Mucosa of rectum (tissue), 2 donors: Measurements from ENCODE around the gene COL21A1.

Experiments used
- H3K27ac ChIP-seq, 2 donors: one replicate each; pipeline ENCODE4 v1.7.0; 2013; ENCODE audit warnings: inconsistent platforms in 2 of 2, low read depth in 2 of 2, low read length in 2 of 2
- H3K27me3 ChIP-seq, 2 donors: one replicate each; pipeline ENCODE4 v1.7.0; 2013; ENCODE audit warnings: low read length in 2 of 2; ENCODE audit not compliant: control insufficient read depth in 2 of 2, insufficient read depth in 2 of 2
- H3K36me3 ChIP-seq, 2 donors: one replicate each; pipeline ENCODE4 v1.7.0; 2013; ENCODE audit warnings: low read length in 2 of 2; ENCODE audit not compliant: control insufficient read depth in 2 of 2, insufficient read depth in 2 of 2
- H3K4me1 ChIP-seq, 2 donors: one replicate each; pipeline ENCODE4 v1.7.0; 2013; ENCODE audit warnings: low read length in 2 of 2, mild to moderate bottlenecking in 1 of 2; ENCODE audit not compliant: control insufficient read depth in 2 of 2, insufficient read depth in 2 of 2
- H3K4me3 ChIP-seq, 2 donors: one replicate each; pipeline ENCODE4 v1.7.0; 2013; ENCODE audit warnings: low read length in 2 of 2
- H3K9ac ChIP-seq, 2 donors: one replicate each; pipeline ENCODE4 v1.7.0; 2013; ENCODE audit warnings: low read length in 2 of 2, low read depth in 1 of 2, mild to moderate bottlenecking in 1 of 2
- H3K9me3 ChIP-seq, 2 donors: one replicate each; pipeline ENCODE4 v1.7.0; 2013; ENCODE audit warnings: low read length in 2 of 2; ENCODE audit not compliant: control insufficient read depth in 2 of 2
- donor health status: healthy.
- donor health status: Normal muscosa, but diverticular disease.

Gene COL21A1

DNA sequence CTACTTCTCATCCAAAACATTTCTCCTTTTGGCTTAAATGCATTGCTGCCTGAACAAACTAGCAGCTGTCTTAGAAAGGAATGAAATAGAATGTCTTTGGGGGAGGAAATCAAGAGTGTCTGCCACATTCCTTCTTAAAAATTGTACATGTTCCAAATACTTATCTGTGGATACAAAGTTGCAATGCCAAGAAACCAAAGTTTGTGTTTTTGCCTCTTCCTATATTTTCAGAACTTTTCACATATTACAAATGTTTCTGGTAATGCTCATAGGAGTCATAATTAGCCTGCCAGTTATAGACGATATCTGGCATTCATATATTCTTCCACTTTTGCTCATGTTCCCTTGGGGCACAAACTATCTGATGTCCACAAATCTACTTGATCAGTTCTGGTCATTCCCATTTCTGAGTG, 206.5 kb downstream of the COL21A1 start:
- H3K9ac ChIP-seq, result no peak overlapping the region
- no peak overlapping the region for H3K27ac ChIP-seq
- no peaks in the 10 kb centered on the region for H3K36me3 ChIP-seq
- no peaks in the 10 kb centered on the region for H3K9me3 ChIP-seq
- no peaks in the 10 kb centered on the region for H3K4me1 ChIP-seq
- no peaks in the 10 kb centered on the region for H3K27me3 ChIP-seq
- no peak overlapping the region for H3K4me3 ChIP-seq

DNA sequence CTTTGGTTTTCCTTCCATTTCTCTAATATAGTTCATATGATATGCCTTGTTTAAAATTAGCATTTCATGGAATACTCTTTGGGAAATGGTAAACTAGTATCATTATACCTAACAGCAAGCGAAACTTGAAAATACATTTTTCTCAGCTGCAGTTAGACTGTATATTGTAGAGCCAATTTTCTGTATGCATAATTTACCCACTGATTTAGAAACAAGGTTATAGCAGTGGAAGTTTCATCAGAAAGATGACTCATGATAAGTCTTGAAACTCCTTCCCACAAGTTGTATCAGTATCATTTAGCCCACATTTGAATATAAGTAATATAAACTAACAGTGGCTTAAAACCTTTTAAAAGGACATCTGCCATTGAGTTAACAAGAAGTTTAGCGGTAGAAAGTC, 207.2 kb downstream of the COL21A1 start:
- no peak overlapping the region for H3K27ac ChIP-seq
- H3K4me1 ChIP-seq, result no peaks in the 10 kb centered on the region
- H3K4me3 ChIP-seq, result no peak overlapping the region
- H3K9me3 ChIP-seq, result no peaks in the 10 kb centered on the region
- H3K27me3 ChIP-seq, result no peaks in the 10 kb centered on the region
- H3K36me3 ChIP-seq, result no peaks in the 10 kb centered on the region
- no peak overlapping the region for H3K9ac ChIP-seq

DNA sequence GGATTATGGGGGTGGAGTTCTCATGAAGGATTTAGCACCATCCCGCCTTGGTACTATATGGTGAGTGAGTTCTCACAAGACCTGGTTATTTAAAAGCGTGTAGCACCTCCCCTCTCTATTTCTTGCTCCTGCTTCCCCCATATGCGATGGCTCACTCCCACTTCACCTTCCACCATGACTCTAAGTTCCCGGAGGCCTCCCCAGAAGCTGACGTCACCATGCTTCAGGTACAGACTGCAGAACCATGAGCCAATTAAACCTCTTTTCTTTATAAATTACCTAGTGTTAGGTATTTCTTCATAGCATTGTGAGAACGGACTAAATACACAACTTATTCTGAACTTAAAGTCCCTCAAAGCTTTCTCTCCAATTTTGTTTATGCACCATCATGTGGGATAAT, 208.6 kb downstream of the COL21A1 start:
- H3K36me3 ChIP-seq, result no peaks in the 10 kb centered on the region
- H3K4me1 ChIP-seq, result no peaks in the 10 kb centered on the region
- no peaks in the 10 kb centered on the region for H3K27me3 ChIP-seq
- H3K4me3 ChIP-seq, result no peak overlapping the region
- no peak overlapping the region for H3K27ac ChIP-seq
- no peaks in the 10 kb centered on the region for H3K9me3 ChIP-seq
- H3K9ac ChIP-seq, result no peak overlapping the region

DNA sequence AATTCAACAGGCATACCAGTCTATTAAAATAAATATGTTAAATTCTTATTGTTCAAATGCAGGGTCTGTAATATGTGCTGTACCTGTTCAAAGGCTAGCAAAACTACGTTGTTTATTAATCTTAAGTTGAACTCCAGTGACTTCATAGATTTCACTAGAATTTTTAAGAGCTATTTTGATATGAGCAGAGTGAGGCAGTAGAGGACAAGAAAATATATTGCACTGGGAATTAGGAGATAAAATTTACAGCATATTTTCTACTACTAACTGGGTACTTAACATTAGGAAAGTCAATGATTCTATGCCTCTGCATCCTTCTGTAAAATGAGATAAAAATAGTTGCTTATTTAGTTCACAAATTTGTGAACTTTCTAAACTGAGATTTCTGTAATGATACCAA, 209.8 kb downstream of the COL21A1 start:
- Histone ChIP-seq H3K4me1 (no peaks in the 10 kb centered on the region), H3K9me3 (no peaks in the 10 kb centered on the region), H3K27me3 (no peaks in the 10 kb centered on the region), H3K27ac (no peak overlapping the region), H3K9ac (no peak overlapping the region), H3K4me3 (no peak overlapping the region), H3K36me3 (no peaks in the 10 kb centered on the region)

DNA sequence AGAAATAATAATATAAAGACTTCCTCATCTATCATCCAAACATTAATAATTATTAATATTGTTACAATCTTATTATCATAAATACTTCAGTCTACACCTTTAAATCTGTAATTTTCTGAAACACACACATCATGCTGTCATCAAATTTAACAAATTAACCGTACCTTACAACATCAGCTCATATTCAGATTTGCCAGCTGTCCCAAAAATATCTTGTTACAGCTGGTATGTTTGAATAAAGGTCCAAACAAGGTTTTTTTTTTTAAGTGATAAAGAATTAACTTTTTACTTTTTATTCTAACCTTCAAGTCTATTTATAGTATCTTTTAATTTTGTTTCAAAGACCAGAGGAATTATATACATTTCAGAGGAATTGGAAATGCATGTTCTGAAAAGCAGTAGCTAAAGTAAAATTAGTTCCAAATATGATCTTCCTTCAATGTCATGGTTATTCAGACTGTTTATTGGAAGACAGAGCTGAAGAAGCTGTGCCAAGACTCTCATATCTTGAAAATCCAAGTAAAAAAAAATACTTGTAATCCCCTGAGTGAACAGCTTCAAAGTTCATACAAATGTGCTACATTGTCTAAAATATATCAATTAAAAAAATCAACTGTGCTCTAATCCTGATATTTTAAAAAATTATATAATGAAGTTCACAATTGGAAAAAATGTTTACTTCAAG, 210.3 kb downstream of the COL21A1 start:
- Histone ChIP-seq H3K4me1 (no peaks in the 10 kb centered on the region), H3K4me3 (no peak overlapping the region), H3K9ac (no peak overlapping the region), H3K27me3 (no peaks in the 10 kb centered on the region), H3K36me3 (no peaks in the 10 kb centered on the region), H3K27ac (no peak overlapping the region), H3K9me3 (no peaks in the 10 kb centered on the region)

DNA sequence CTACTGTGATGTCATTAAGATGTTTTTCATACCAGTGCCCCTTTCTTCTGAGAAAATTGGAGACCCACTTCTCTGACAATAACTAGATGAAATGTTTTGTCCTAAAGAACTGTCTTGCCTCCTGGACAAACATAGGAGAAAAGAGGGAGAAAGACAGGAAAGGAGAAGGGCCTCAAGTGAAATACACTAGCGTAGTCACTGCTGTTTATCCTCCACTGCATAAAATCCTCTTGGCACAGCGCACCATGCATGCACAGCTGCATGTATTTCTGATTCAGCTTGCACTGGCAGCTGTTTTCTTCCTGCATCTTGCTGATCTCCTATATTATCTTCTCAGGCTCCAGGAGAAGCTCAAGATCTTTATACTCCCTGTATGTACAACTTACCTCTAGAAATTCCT, 214.0 kb downstream of the COL21A1 start:
- Histone ChIP-seq H3K4me3 (no peak overlapping the region), H3K36me3 (no peaks in the 10 kb centered on the region), H3K27ac (no peak overlapping the region), H3K9ac (no peak overlapping the region), H3K9me3 (no peaks in the 10 kb centered on the region), H3K4me1 (no peaks in the 10 kb centered on the region), H3K27me3 (no peaks in the 10 kb centered on the region)

DNA sequence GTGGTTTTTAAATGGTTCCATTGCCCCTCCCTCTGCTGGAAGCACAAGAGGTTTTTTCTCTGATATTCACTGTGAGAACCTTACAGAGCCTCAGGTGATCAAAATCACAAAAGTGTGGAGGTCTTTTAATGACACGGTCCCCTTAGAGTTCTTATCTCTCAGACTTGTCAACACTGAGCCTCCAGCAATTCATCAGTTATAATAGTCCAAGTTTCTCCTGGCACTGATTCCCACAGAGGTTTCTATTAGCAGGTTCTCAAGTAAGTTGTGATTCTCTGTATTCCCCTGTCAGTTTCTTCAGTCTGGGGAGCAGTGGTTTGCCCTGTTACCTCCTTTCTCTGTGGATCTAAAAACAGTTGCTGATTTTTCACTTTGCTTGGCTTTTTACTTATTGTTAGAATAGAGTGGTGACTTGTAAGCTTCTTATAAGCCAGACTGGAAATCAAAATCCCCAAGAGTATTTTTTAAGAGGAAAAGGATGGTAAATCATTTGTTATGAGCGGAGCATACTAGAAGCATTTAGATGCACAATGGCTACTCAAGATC, 214.6 kb downstream of the COL21A1 start:
- H3K9me3 ChIP-seq, result no peaks in the 10 kb centered on the region
- H3K27ac ChIP-seq, result no peak overlapping the region
- H3K4me3 ChIP-seq, result no peak overlapping the region
- H3K27me3 ChIP-seq, result no peaks in the 10 kb centered on the region
- no peaks in the 10 kb centered on the region for H3K36me3 ChIP-seq
- no peak overlapping the region for H3K9ac ChIP-seq
- H3K4me1 ChIP-seq, result no peaks in the 10 kb centered on the region

DNA sequence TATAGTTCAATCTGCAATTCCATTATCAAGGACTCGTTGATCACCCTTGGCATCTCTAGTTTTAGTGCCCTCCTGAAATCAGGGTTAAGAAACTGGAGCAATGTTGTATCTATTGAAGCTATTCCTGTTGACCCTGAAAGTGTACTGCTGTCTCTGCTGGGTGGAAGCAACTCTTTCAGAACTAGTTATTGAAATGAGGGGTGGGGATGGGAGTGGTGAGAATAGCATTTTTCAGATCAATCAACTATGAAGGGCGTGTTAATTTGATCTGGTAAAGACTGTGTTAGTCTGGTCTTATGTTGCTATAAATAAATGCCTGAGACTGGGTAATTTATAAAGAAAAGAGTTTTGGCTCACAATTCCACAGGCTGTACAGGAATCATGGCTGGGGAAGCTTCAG, 219.5 kb downstream of the COL21A1 start:
- H3K4me3 ChIP-seq, result no peak overlapping the region
- H3K9me3 ChIP-seq, result no peaks in the 10 kb centered on the region
- no peaks in the 10 kb centered on the region for H3K36me3 ChIP-seq
- H3K4me1 ChIP-seq, result no peaks in the 10 kb centered on the region
- H3K9ac ChIP-seq, result no peak overlapping the region
- H3K27ac ChIP-seq, result no peak overlapping the region
- no peaks in the 10 kb centered on the region for H3K27me3 ChIP-seq

DNA sequence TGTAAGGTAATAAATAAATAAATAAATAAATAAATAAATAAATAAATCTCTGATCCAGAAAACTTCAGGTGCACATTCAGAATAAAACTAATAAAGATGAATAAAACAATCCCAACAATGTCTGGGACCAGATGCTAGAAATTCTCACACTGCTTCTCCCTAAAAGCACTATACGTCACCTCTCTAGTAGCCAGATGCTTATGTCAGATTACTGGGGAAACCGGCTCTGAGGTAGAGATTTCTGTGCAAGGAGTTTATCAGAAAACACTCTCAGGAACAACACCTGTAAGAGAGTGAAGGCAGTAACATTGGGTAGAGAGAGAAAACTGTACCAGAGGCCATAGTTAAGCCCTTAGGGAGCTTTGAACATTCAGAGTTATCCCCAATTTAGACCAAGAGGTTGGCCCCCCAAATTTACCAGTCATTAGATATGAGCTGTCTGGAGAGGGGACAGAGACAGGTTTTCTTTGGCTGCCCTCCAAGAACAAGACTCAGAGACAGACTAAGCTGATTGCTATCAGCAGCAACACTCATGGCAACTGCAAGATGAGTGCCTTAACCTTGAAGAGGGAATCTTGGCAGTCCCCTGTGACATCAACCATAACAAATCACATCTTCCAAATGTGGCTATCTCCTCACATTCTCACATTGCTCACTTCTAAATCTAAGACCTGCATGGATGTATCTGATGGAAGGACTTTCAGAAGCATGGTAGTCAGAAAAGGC, 220.8 kb downstream of the COL21A1 start:
- H3K9me3 ChIP-seq, result no peaks in the 10 kb centered on the region
- no peak overlapping the region for H3K9ac ChIP-seq
- no peaks in the 10 kb centered on the region for H3K27me3 ChIP-seq
- no peaks in the 10 kb centered on the region for H3K4me1 ChIP-seq
- H3K36me3 ChIP-seq, result no peaks in the 10 kb centered on the region
- H3K4me3 ChIP-seq, result no peak overlapping the region
- no peak overlapping the region for H3K27ac ChIP-seq

DNA sequence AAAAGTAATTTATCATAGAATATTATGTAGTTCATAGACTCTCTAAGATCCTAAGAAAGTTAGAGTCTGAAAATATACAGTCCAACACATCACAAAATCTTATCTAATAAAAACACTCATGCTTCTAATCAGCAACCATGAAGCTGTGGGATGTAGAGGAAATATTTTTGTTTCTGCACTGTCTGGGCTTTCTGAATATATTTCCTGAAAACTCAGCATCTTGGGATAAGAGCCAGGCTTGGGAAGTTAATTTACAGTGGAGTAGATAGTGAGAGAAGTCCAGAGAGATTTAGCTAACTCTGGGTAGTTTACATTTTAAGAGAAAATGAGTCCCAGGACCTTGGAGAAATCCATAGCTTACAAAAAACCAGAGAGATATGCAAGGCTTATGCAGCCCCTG, 221.6 kb downstream of the COL21A1 start:
- H3K9ac ChIP-seq, result no peak overlapping the region
- H3K4me3 ChIP-seq, result no peak overlapping the region
- no peaks in the 10 kb centered on the region for H3K9me3 ChIP-seq
- H3K36me3 ChIP-seq, result no peaks in the 10 kb centered on the region
- H3K27me3 ChIP-seq, result no peaks in the 10 kb centered on the region
- H3K4me1 ChIP-seq, result no peaks in the 10 kb centered on the region
- H3K27ac ChIP-seq, result no peak overlapping the region
